A549 treated with dexamethasone at 1 μM for 4 hours (cell line): ENCODE data around the gene NUP210. TPM values are rescaled to one million over a fixed set of nuclear protein-coding genes. Genes with fewer than 3 reads are reported as not detected.

Source experiments
- total RNA-seq: library from RNA; stranded (reverse); fragments of 200-300 nt; extraction: Qiagen RNA extraction; gene quantifications from 5 replicates; pipeline ENCODE4 v1.2.3, GENCODE V29; 2022

NUP210 gene
- total RNA-seq, result 25.7 to 45.1 TPM (median 43.0 TPM) in 5 replicates

GRCh38 chr3:13420045-13420830 lies at the start of gene NUP210:
NUP210 (minus strand) TSS chr3:13420322; CDS start chr3:13420226, 96 bp downstream.

Other genes with a start within 250 kb of the NUP210 start
- gene HDAC11, start 60.0 kb upstream of the NUP210 start, total RNA-seq, result 7.6 to 9.5 TPM (median 8.5 TPM) in 5 replicates
- gene FBLN2, start 128.8 kb upstream of the NUP210 start, total RNA-seq, result 1.5 to 2.8 TPM (median 2.1 TPM) in 5 replicates